Stomach (tissue), 4 donors: ENCODE results near the gene COX18.

Experiments
- EP300 ChIP-seq: sonication (generic); formaldehyde crosslinking; IDR thresholded peaks from one replicate; pipeline ENCODE4 v1.6.1; 2017; ENCODE audit warnings: antibody characterized with exemption
- POLR2A ChIP-seq, 4 donors: fragments of 450-650 bp; IDR thresholded peaks; one replicate each; pipeline ENCODE4 v1.6.1; 2016; ENCODE audit warnings: antibody characterized with exemption in 4 of 4, control low read depth in 2 of 4, mild to moderate bottlenecking in 1 of 4, moderate library complexity in 1 of 4
- TF ChIP-seq, protein P1 (sequence below), 7 experiments: fragments of 450-650 bp in 4 of 7; fragments of 200-600 bp in 3 of 7; sonication (generic) in 3 of 7; IDR thresholded peaks; one replicate each; pipeline ENCODE4 v1.5.1; 2016 to 2019; ENCODE audit warnings: antibody characterized with exemption in 7 of 7, control low read depth in 2 of 7, mild to moderate bottlenecking in 1 of 7

DNA sequence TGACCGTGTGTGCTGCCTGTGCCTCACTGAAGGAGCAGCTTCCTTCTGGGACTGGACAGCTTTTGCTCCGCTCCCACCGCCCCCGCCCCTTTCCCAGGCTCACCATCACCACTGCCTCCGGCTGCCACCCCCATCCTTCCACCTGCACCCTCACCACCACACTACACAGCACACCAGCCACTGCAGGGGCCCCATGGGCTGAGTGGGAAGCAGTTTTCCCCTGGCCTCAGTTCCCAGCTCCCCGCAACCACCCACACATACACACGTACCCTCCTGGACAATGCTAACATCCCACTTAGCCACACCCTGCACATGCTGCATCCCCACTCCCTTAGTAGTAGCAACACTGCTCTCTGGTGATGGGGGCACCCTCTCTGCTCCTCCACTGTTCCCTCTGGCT, 29.6 kb upstream of the COX18 start:
- TF ChIP-seq, protein P1, sequence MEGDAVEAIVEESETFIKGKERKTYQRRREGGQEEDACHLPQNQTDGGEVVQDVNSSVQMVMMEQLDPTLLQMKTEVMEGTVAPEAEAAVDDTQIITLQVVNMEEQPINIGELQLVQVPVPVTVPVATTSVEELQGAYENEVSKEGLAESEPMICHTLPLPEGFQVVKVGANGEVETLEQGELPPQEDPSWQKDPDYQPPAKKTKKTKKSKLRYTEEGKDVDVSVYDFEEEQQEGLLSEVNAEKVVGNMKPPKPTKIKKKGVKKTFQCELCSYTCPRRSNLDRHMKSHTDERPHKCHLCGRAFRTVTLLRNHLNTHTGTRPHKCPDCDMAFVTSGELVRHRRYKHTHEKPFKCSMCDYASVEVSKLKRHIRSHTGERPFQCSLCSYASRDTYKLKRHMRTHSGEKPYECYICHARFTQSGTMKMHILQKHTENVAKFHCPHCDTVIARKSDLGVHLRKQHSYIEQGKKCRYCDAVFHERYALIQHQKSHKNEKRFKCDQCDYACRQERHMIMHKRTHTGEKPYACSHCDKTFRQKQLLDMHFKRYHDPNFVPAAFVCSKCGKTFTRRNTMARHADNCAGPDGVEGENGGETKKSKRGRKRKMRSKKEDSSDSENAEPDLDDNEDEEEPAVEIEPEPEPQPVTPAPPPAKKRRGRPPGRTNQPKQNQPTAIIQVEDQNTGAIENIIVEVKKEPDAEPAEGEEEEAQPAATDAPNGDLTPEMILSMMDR (IDR thresholded peaks at IDR 0.05) = no peak
- TF ChIP-seq POLR2A (IDR thresholded peaks at IDR 0.05) (no peak), EP300 (no peak)
